HEK293 (cell line): ENCODE results near the gene INVS.

Experiments used
- CTCF ChIA-PET: fragments of 350-600 bp; formaldehyde crosslinking; extraction: SDS; loops from one replicate; lab custom pipeline; 2021; ENCODE audit warnings: antibody characterized with exemption; lab: Yijun Ruan, JAX
- POLR2A ChIA-PET: fragments of 300-600 bp; formaldehyde crosslinking; extraction: SDS; loops from one replicate; lab custom pipeline; 2020; ENCODE audit warnings: antibody characterized with exemption, inconsistent platforms; lab: Yijun Ruan, JAX
- H3K27ac ChIP-seq: fragments of 200-500 bp; sonication (Bioruptor generic); 2 replicates; pipeline ENCODE4 v1.5.1; 2014; ENCODE audit warnings: low read depth, low read length, control low read depth, inconsistent platforms; ENCODE audit errors: extremely low read depth
- H3K36me3 ChIP-seq, 2 experiments: fragments of 200-500 bp in 1 of 2; sonication (Bioruptor generic) in 1 of 2; 1 replicate in 1 of 2; 2 replicates in 1 of 2; pipeline ENCODE4 v1.5.1; 2014 to 2017; ENCODE audit warnings: inconsistent platforms in 2 of 2, low read length in 2 of 2; ENCODE audit not compliant: control insufficient read depth in 2 of 2, insufficient read depth in 1 of 2
- H3K4me1 ChIP-seq: fragments of 200-500 bp; sonication (Bioruptor generic); 2 replicates; pipeline ENCODE4 v1.5.1; 2014; ENCODE audit warnings: mild to moderate bottlenecking, low read length, inconsistent platforms; ENCODE audit not compliant: control insufficient read depth, insufficient read depth
- H3K4me3 ChIP-seq: 2 replicates; pipeline ENCODE4 v1.5.1; 2011; ENCODE audit warnings: low read depth, mild to moderate bottlenecking, control low read depth, low read length, moderate library complexity
- H3K9me3 ChIP-seq: fragments of 200-500 bp; sonication (Bioruptor generic); 2 replicates; pipeline ENCODE4 v1.5.1; 2014; ENCODE audit warnings: low read depth, low read length, inconsistent platforms; ENCODE audit not compliant: control insufficient read depth, insufficient read depth
- CTCF ChIP-seq: fragments of 450-650 bp; formaldehyde crosslinking; IDR thresholded peaks from 2 replicates; pipeline ENCODE4 v1.5.1; 2016; ENCODE audit warnings: missing biosample characterization, missing genetic modification characterization
- GLIS1 ChIP-seq: fragments of 450-650 bp; formaldehyde crosslinking; IDR thresholded peaks from 2 replicates; pipeline ENCODE4 v1.5.1; 2016; ENCODE audit warnings: missing biosample characterization, missing genetic modification characterization
- INSM2 ChIP-seq: fragments of 450-650 bp; formaldehyde crosslinking; IDR thresholded peaks from 2 replicates; pipeline ENCODE4 v1.5.1; 2016; ENCODE audit warnings: missing biosample characterization, missing genetic modification characterization
- KLF8 ChIP-seq: fragments of 450-650 bp; formaldehyde crosslinking; IDR thresholded peaks from 2 replicates; pipeline ENCODE4 v1.5.1; 2016; ENCODE audit warnings: missing biosample characterization, missing genetic modification characterization
- MZF1 ChIP-seq: fragments of 450-650 bp; formaldehyde crosslinking; IDR thresholded peaks from 2 replicates; pipeline ENCODE4 v1.5.1; 2017; ENCODE audit warnings: missing biosample characterization, missing genetic modification characterization, borderline replicate concordance
- OVOL3 ChIP-seq: fragments of 450-650 bp; formaldehyde crosslinking; IDR thresholded peaks from 2 replicates; pipeline ENCODE4 v1.5.1; 2016; ENCODE audit warnings: missing biosample characterization, missing genetic modification characterization
- PRDM6 ChIP-seq: fragments of 450-650 bp; formaldehyde crosslinking; IDR thresholded peaks from 2 replicates; pipeline ENCODE4 v1.5.1; 2017; ENCODE audit warnings: missing biosample characterization, missing genetic modification characterization
- SETDB1 ChIP-seq: IDR thresholded peaks from one replicate; pipeline ENCODE4 v1.6.1; 2017; ENCODE audit warnings: mild to moderate bottlenecking, low read length, moderate library complexity, mixed read lengths; ENCODE audit not compliant: insufficient read length
- WT1 ChIP-seq: fragments of 450-650 bp; formaldehyde crosslinking; IDR thresholded peaks from 2 replicates; pipeline ENCODE4 v1.5.1; 2016; ENCODE audit warnings: missing biosample characterization, missing genetic modification characterization
- ZEB2 ChIP-seq: fragments of 450-650 bp; formaldehyde crosslinking; IDR thresholded peaks from 2 replicates; pipeline ENCODE4 v1.5.1; 2016; ENCODE audit warnings: missing biosample characterization, missing genetic modification characterization
- ZFP3 ChIP-seq: fragments of 450-650 bp; formaldehyde crosslinking; IDR thresholded peaks from 2 replicates; pipeline ENCODE4 v1.5.1; 2016; ENCODE audit warnings: low read depth, missing biosample characterization, missing genetic modification characterization
- ZNF112 ChIP-seq: fragments of 450-650 bp; formaldehyde crosslinking; IDR thresholded peaks from 2 replicates; pipeline ENCODE4 v1.5.0; 2017; ENCODE audit warnings: missing biosample characterization, missing genetic modification characterization
- ZNF114 ChIP-seq: fragments of 450-650 bp; formaldehyde crosslinking; IDR thresholded peaks from 2 replicates; pipeline ENCODE4 v1.5.0; 2017; ENCODE audit warnings: missing biosample characterization, missing genetic modification characterization
- ZNF146 ChIP-seq: fragments of 450-650 bp; formaldehyde crosslinking; IDR thresholded peaks from 2 replicates; pipeline ENCODE4 v1.5.1; 2016; ENCODE audit warnings: missing biosample characterization, missing genetic modification characterization
- ZNF169 ChIP-seq: fragments of 450-650 bp; formaldehyde crosslinking; IDR thresholded peaks from 2 replicates; pipeline ENCODE4 v1.5.1; 2016; ENCODE audit warnings: missing biosample characterization, missing genetic modification characterization
- ZNF211 ChIP-seq: fragments of 450-650 bp; formaldehyde crosslinking; IDR thresholded peaks from 2 replicates; pipeline ENCODE4 v1.5.1; 2016; ENCODE audit warnings: low read depth, missing biosample characterization, missing genetic modification characterization
- ZNF23 ChIP-seq: fragments of 450-650 bp; formaldehyde crosslinking; IDR thresholded peaks from 2 replicates; pipeline ENCODE4 v1.5.1; 2016; ENCODE audit warnings: missing biosample characterization, missing genetic modification characterization, borderline replicate concordance
- ZNF248 ChIP-seq: fragments of 450-650 bp; formaldehyde crosslinking; IDR thresholded peaks from 2 replicates; pipeline ENCODE4 v1.5.1; 2017; ENCODE audit warnings: missing biosample characterization, missing genetic modification characterization
- ZNF302 ChIP-seq: fragments of 450-650 bp; formaldehyde crosslinking; IDR thresholded peaks from 2 replicates; pipeline ENCODE4 v1.5.1; 2016; ENCODE audit warnings: missing biosample characterization, missing genetic modification characterization, low read depth
- ZNF311 ChIP-seq: fragments of 450-650 bp; formaldehyde crosslinking; IDR thresholded peaks from 2 replicates; pipeline ENCODE4 v1.5.1; 2017; ENCODE audit warnings: missing biosample characterization, missing genetic modification characterization, borderline replicate concordance
- ZNF366 ChIP-seq: fragments of 450-650 bp; formaldehyde crosslinking; conservative IDR thresholded peaks from 2 replicates; pipeline ENCODE4 v1.5.1; 2016; ENCODE audit warnings: missing biosample characterization, missing genetic modification characterization
- ZNF426 ChIP-seq: fragments of 450-650 bp; formaldehyde crosslinking; IDR thresholded peaks from 2 replicates; pipeline ENCODE4 v1.5.1; 2017; ENCODE audit warnings: missing biosample characterization, missing genetic modification characterization, mild to moderate bottlenecking, inconsistent platforms, moderate library complexity
- ZNF501 ChIP-seq: fragments of 450-650 bp; formaldehyde crosslinking; IDR thresholded peaks from 2 replicates; pipeline ENCODE4 v1.5.1; 2016; ENCODE audit warnings: missing biosample characterization, missing genetic modification characterization
- ZNF513 ChIP-seq: fragments of 450-650 bp; IDR thresholded peaks from 2 replicates; pipeline ENCODE4 v1.5.1; 2018; ENCODE audit warnings: missing biosample characterization, missing genetic modification characterization
- ZNF514 ChIP-seq: fragments of 450-650 bp; formaldehyde crosslinking; IDR thresholded peaks from 2 replicates; pipeline ENCODE4 v1.5.1; 2016; ENCODE audit warnings: missing biosample characterization, missing genetic modification characterization
- ZNF585B ChIP-seq: fragments of 450-650 bp; formaldehyde crosslinking; IDR thresholded peaks from 2 replicates; pipeline ENCODE4 v1.5.1; 2016; ENCODE audit warnings: missing biosample characterization, missing genetic modification characterization
- ZNF629 ChIP-seq: fragments of 450-650 bp; formaldehyde crosslinking; IDR thresholded peaks from 2 replicates; pipeline ENCODE4 v1.5.1; 2017; ENCODE audit warnings: missing biosample characterization, missing genetic modification characterization
- ZNF707 ChIP-seq: fragments of 450-650 bp; formaldehyde crosslinking; IDR thresholded peaks from 2 replicates; pipeline ENCODE4 v1.5.1; 2016; ENCODE audit warnings: missing biosample characterization, missing genetic modification characterization
- ZNF76 ChIP-seq: fragments of 450-650 bp; formaldehyde crosslinking; IDR thresholded peaks from 2 replicates; pipeline ENCODE4; 2016; ENCODE audit warnings: low read depth, missing biosample characterization, missing genetic modification characterization, borderline replicate concordance

Gene INVS

GRCh38 chr9:100104314-100104713 lies 5.3 kb downstream of the INVS start (continued):
- TF ChIP-seq CTCF (tag by site-specific recombination) (no peak), ZNF112 (tag by site-specific recombination) (no peak), ZNF76 (tag by site-specific recombination) (no peak), ZNF707 (tag by site-specific recombination) (no peak), ZNF248 (no peak), ZNF501 (tag by site-specific recombination) (no peak), OVOL3 (tag by site-specific recombination) (no peak), KLF8 (tag by site-specific recombination) (no peak), ZNF302 (no peak)

GRCh38 chr9:100105861-100106260 lies 6.8 kb downstream of the INVS start:
- H3K4me3 ChIP-seq, result no peak overlapping the region
- H3K36me3 ChIP-seq, result peaks cover 27 to 69% of the 10 kb centered on the region in 2 experiments
- TF ChIP-seq ZNF585B, result no peak
- TF ChIP-seq ZNF146, result no peak
- no peak for TF ChIP-seq SETDB1
- TF ChIP-seq ZNF513 (tag by site-specific recombination), result no peak
- no peak for TF ChIP-seq ZNF514 (tag by site-specific recombination)
- no peak for TF ChIP-seq ZNF707 (tag by site-specific recombination)
- no peak for TF ChIP-seq WT1 (tag by site-specific recombination)
- TF ChIP-seq ZFP3 (tag by site-specific recombination), result no peak
- no peak for TF ChIP-seq ZNF114 (tag by site-specific recombination)
- TF ChIP-seq GLIS1, result no peak
- CTCF ChIA-PET, result interaction anchor here (0.5 kb wide), 1 partner anchor 87 kb away, joined by 5 read pairs; no protein-coding TSS in a partner anchor
- H3K27ac ChIP-seq, result no peak overlapping the region
- POLR2A ChIA-PET, result interaction anchor here (0.6 kb wide), 1 partner anchor 12 kb away, joined by 3 read pairs; no protein-coding TSS in a partner anchor
- no peaks in the 10 kb centered on the region for H3K4me1 ChIP-seq
- no peaks in the 10 kb centered on the region for H3K9me3 ChIP-seq

- Histone ChIP-seq H3K36me3 (peaks cover 27 to 70% of the 10 kb centered on the region in 2 experiments), H3K27ac (no peak overlapping the region), H3K4me1 (no peaks in the 10 kb centered on the region), H3K9me3 (no peaks in the 10 kb centered on the region), H3K4me3 (no peak overlapping the region)
- ChIA-PET POLR2A (no interaction called here), CTCF (interaction anchor here (0.5 kb wide), 1 partner anchor 86 kb away, joined by 5 read pairs; no protein-coding TSS in a partner anchor)
- no peak for TF ChIP-seq ZNF311 (tag by site-specific recombination)
- no peak for TF ChIP-seq ZNF629 (tag by site-specific recombination)
- no peak for TF ChIP-seq MZF1
- no peak for TF ChIP-seq ZEB2 (tag by site-specific recombination)
- TF ChIP-seq ZNF366 (tag by site-specific recombination), result no peak
- TF ChIP-seq ZNF211, result no peak
- no peak for TF ChIP-seq ZNF426 (tag by site-specific recombination)
- no peak for TF ChIP-seq PRDM6 (tag by site-specific recombination)
- TF ChIP-seq ZNF169 (tag by site-specific recombination), result no peak
- TF ChIP-seq ZNF23 (tag by site-specific recombination), result no peak
- TF ChIP-seq INSM2 (tag by site-specific recombination), result no peak
These were observed 7.6 kb downstream of the INVS start for GRCh38 chr9:100106616-100107015.
